ENCODE data around the gene SLC35C1.

The SLC35C1 gene

GRCh38 chr11:45810431-45811108, 5.6 kb downstream of the SLC35C1 start:
- no peak for TF ChIP-seq POLR2AphosphoS5 (IDR thresholded peaks at IDR 0.05; ENCODE audit: low read depth, low read length)
- TF ChIP-seq FOXP2 (optimal IDR thresholded peaks at IDR 0.05; ENCODE audit: borderline replicate concordance, extremely low read depth, extremely low read length, insufficient read depth) = no peak
- no peak for TF ChIP-seq TAF1 (IDR thresholded peaks at IDR 0.05; ENCODE audit: borderline replicate concordance, insufficient read depth, low read length)
- TF ChIP-seq SIN3A (IDR thresholded peaks at IDR 0.05; ENCODE audit: borderline replicate concordance, insufficient read depth, low read length) = no peak
- TF ChIP-seq REST (IDR thresholded peaks at IDR 0.05; ENCODE audit: insufficient read depth in 1 of 2, low read depth in 2 of 2, low read length in 2 of 2) = no peak

- TF ChIP-seq FOXP2 (optimal IDR thresholded peaks at IDR 0.05; ENCODE audit: borderline replicate concordance, extremely low read depth, extremely low read length, insufficient read depth) (no peak), TAF1 (IDR thresholded peaks at IDR 0.05; ENCODE audit: borderline replicate concordance, insufficient read depth, low read length) (no peak), SIN3A (IDR thresholded peaks at IDR 0.05; ENCODE audit: borderline replicate concordance, insufficient read depth, low read length) (no peak), POLR2AphosphoS5 (IDR thresholded peaks at IDR 0.05; ENCODE audit: low read depth, low read length) (no peak), REST (IDR thresholded peaks at IDR 0.05; ENCODE audit: insufficient read depth in 1 of 2, low read depth in 2 of 2, low read length in 2 of 2) (no peak)
Measured at GRCh38 chr11:45811109-45811435, 6.1 kb downstream of the SLC35C1 start.

GRCh38 chr11:45811571-45812290, 6.8 kb downstream of the SLC35C1 start:
- no peak for TF ChIP-seq SIN3A (IDR thresholded peaks at IDR 0.05; ENCODE audit: borderline replicate concordance, insufficient read depth, low read length)
- no peak for TF ChIP-seq TAF1 (IDR thresholded peaks at IDR 0.05; ENCODE audit: borderline replicate concordance, insufficient read depth, low read length)
- TF ChIP-seq FOXP2 (optimal IDR thresholded peaks at IDR 0.05; ENCODE audit: borderline replicate concordance, extremely low read depth, extremely low read length, insufficient read depth) = no peak
- TF ChIP-seq REST (IDR thresholded peaks at IDR 0.05; ENCODE audit: insufficient read depth in 1 of 2, low read depth in 2 of 2, low read length in 2 of 2) = no peak
- no peak for TF ChIP-seq POLR2AphosphoS5 (IDR thresholded peaks at IDR 0.05; ENCODE audit: low read depth, low read length)

- TF ChIP-seq TAF1 (IDR thresholded peaks at IDR 0.05; ENCODE audit: borderline replicate concordance, insufficient read depth, low read length) (no peak), REST (IDR thresholded peaks at IDR 0.05; ENCODE audit: insufficient read depth in 1 of 2, low read depth in 2 of 2, low read length in 2 of 2) (no peak), SIN3A (IDR thresholded peaks at IDR 0.05; ENCODE audit: borderline replicate concordance, insufficient read depth, low read length) (no peak), FOXP2 (optimal IDR thresholded peaks at IDR 0.05; ENCODE audit: borderline replicate concordance, extremely low read depth, extremely low read length, insufficient read depth) (no peak), POLR2AphosphoS5 (IDR thresholded peaks at IDR 0.05; ENCODE audit: low read depth, low read length) (no peak)
Measured at GRCh38 chr11:45812581-45813548, 7.9 kb downstream of the SLC35C1 start.
